HepG2 (cell line): Measurements from ENCODE around the gene CARD8. TPM values are rescaled to one million over a fixed set of nuclear protein-coding genes. Genes with fewer than 3 reads are reported as not detected.

Experiments used
- ATAC-seq: fragments of 200-7000 bp; cut with Tn5 transposase; 3 replicates; pipeline ENCODE4 v1.9.1; 2020; ENCODE audit warnings: mild to moderate bottlenecking, moderate library complexity
- BruUV-seq: library from RNA; stranded (reverse); fragments of 400-500 nt; replicated peaks from 2 replicates; lab custom pipeline; 2021; lab: Mats Ljungman, UMichigan
- CTCF ChIA-PET: fragments of 300-600 bp; formaldehyde crosslinking; extraction: SDS; loops from one replicate; lab custom pipeline; 2021; ENCODE audit warnings: low total read pairs, inconsistent platforms, low intra/inter-chr PET ratio; lab: Yijun Ruan, JAX
- POLR2A ChIA-PET: fragments of 350-600 bp; sonication (Branson Sonifier 250); formaldehyde crosslinking; loops from one replicate; lab custom pipeline; 2020; ENCODE audit warnings: antibody characterized with exemption, inconsistent platforms; lab: Yijun Ruan, JAX
- DNase-seq: peaks from one replicate; pipeline ENCODE4 v3.0.0-alpha.2; 2015; ENCODE audit warnings: low spot score
- FAIRE-seq: peaks from 3 replicates; lab custom pipeline; 2011; peaks lifted over from hg19 to GRCh38; lab: Jason Lieb, UNC
- H2AFZ ChIP-seq: one replicate; pipeline ENCODE4 v1.6.1; 2011; ENCODE audit warnings: low read length, inconsistent platforms
- H3K27ac ChIP-seq: fragments of 300-600 bp; 3 replicates; pipeline ENCODE4 v1.8.0; 2011; ENCODE audit warnings: mixed run types, mild to moderate bottlenecking, mixed read lengths, low read length, inconsistent platforms; ENCODE audit not compliant: insufficient read depth; ENCODE audit errors: extremely low read length
- H3K27me3 ChIP-seq, 2 experiments: fragments of 200-600 bp in 1 of 2; 2 replicates in 1 of 2; 3 replicates in 1 of 2; pipeline versions ENCODE4 v1.6.0 to v1.8.0; 2011; ENCODE audit warnings: low read length in 2 of 2, mild to moderate bottlenecking in 2 of 2, moderate library complexity in 2 of 2, inconsistent platforms in 1 of 2; ENCODE audit not compliant: insufficient read depth in 2 of 2, control insufficient read depth in 1 of 2
- H3K36me3 ChIP-seq, 2 experiments: fragments of 200-600 bp in 1 of 2; replicated peaks in 1 of 2; 2 replicates in 1 of 2; 3 replicates in 1 of 2; pipeline versions ENCODE4 v1.5.1 to v1.8.0; 2011; ENCODE audit warnings: low read length in 2 of 2, inconsistent platforms in 1 of 2; ENCODE audit not compliant: insufficient read depth in 2 of 2, control insufficient read depth in 1 of 2
- H3K4me1 ChIP-seq: 2 replicates; pipeline ENCODE4 v1.5.1; 2012; ENCODE audit warnings: low read length, inconsistent platforms; ENCODE audit not compliant: insufficient read depth
- H3K4me2 ChIP-seq: 2 replicates; pipeline ENCODE4 v1.6.0; 2011; ENCODE audit warnings: low read depth, low read length, inconsistent platforms
- H3K4me3 ChIP-seq, 3 experiments: fragments of 200-600 bp in 1 of 3; sonication (generic), shearing (Covaris generic) in 1 of 3; replicated peaks in 1 of 3; 2 replicates each; pipeline ENCODE4 v1.5.1; 2011 to 2016; ENCODE audit warnings: low read length in 3 of 3, inconsistent platforms in 2 of 3, low read depth in 2 of 3, mild to moderate bottlenecking in 2 of 3, control low read depth in 1 of 3, mixed read lengths in 1 of 3; ENCODE audit not compliant: insufficient read depth in 1 of 3
- H3K79me2 ChIP-seq: one replicate; pipeline ENCODE4 v1.6.1; 2011; ENCODE audit warnings: low read length, inconsistent platforms; ENCODE audit not compliant: insufficient read depth
- H3K9ac ChIP-seq: 2 replicates; pipeline ENCODE4 v1.6.0; 2011; ENCODE audit warnings: mild to moderate bottlenecking, low read depth, low read length, inconsistent platforms; ENCODE audit not compliant: insufficient read depth
- H3K9me3 ChIP-seq: 2 replicates; pipeline ENCODE4 v1.5.1; 2012; ENCODE audit warnings: mild to moderate bottlenecking, low read length
- H4K20me1 ChIP-seq: 2 replicates; pipeline ENCODE4 v1.6.0; 2011; ENCODE audit warnings: inconsistent platforms, mild to moderate bottlenecking, low read length, moderate library complexity; ENCODE audit not compliant: insufficient read depth
- EP300 ChIP-seq, 3 experiments: sonication (generic) in 1 of 3; formaldehyde crosslinking in 1 of 3; IDR thresholded peaks; 2 replicates each; pipeline versions ENCODE4 v1.5.1 to v1.6.1; 2011 to 2020; ENCODE audit warnings: low read depth in 2 of 3, low read length in 2 of 3, borderline replicate concordance in 1 of 3, improper control_type of control experiment in 1 of 3, mild to moderate bottlenecking in 1 of 3, missing genetic modification reagents in 1 of 3, moderate library complexity in 1 of 3
- MAX ChIP-seq: IDR thresholded peaks from 2 replicates; pipeline ENCODE4 v1.6.1; 2012; ENCODE audit warnings: inconsistent platforms
- NR0B2 ChIP-seq: sonication (generic); formaldehyde crosslinking; IDR thresholded peaks from 2 replicates; pipeline ENCODE4 v1.4.0; 2020; ENCODE audit warnings: mild to moderate bottlenecking, missing genetic modification reagents
- SIX4 ChIP-seq: sonication (generic); formaldehyde crosslinking; IDR thresholded peaks from 2 replicates; pipeline ENCODE4 v1.4.0; 2020; ENCODE audit warnings: missing genetic modification reagents
- ZBTB10 ChIP-seq: sonication (generic); formaldehyde crosslinking; IDR thresholded peaks from 2 replicates; pipeline ENCODE4 v1.4.0; 2020; ENCODE audit warnings: missing genetic modification reagents, borderline replicate concordance
- ZNF777 ChIP-seq: sonication (generic); formaldehyde crosslinking; IDR thresholded peaks from 2 replicates; pipeline ENCODE4 v1.4.0; 2020; ENCODE audit warnings: missing genetic modification reagents
- WGBS: methylation state at CpG from one replicate; pipeline ENCODE4 v1.1.6; 2017; ENCODE audit warnings: low lambda C conversion rate; 5-methylcytosine and 5-hydroxymethylcytosine counted together
- in situ Hi-C: cut with HindIII; loops from 2 replicates; pipeline ENCODE4 v1.10.0; 2017; ENCODE audit warnings: low pct_unique_long_range_greater_than_20kb; ENCODE audit not compliant: extremely low pct_ligation_motif_present
- intact Hi-C: fragments of 100-400 bp; cut with micrococcal nuclease; formaldehyde crosslinking; loops from one replicate; pipeline ENCODE4 v1.10.0; 2022; ENCODE audit not compliant: unreplicated experiment
- polyA plus RNA-seq, 8 experiments: library from polyadenylated mRNA; depleted of rRNA in 3 of 8; stranded (reverse) in 7 of 8; unstranded in 1 of 8; fragments of >200 nt; fragmentation: Illumina TruSeq in 4 of 8; extraction: Trizol in 4 of 8; gene quantifications; 2 replicates each; pipeline versions ENCODE4 v1.2.1 to v1.2.3, GENCODE V29; 2011 to 2016; ENCODE audit warnings: low read depth in 4 of 8, missing spikeins in 1 of 8, mixed read lengths in 1 of 8; ENCODE audit not compliant: insufficient read depth in 1 of 8
- total RNA-seq, 5 experiments: library from RNA; depleted of rRNA; stranded (reverse); fragments of >200 nt; fragmentation: Illumina TruSeq; extraction: Trizol; gene quantifications; 2 replicates each; pipeline ENCODE4 v1.2.3, GENCODE V29; 2016; ENCODE audit warnings: low read depth in 1 of 5

The CARD8 gene
- total and polyA plus RNA-seq, 2 of the 13 experiments (the other 11 are each of a cell fraction or from before 2014, with no cell fraction given) = 15.0 to 19.2 TPM

- ATAC-seq = no peak
- no peak for DNase-seq
- H3K4me3 ChIP-seq = no peak overlapping the region
- H3K27me3 ChIP-seq = no peaks in the 10 kb centered on the region
- 94% methylated on average over 9 of the region's 9 CpGs for WGBS
- no peak for TF ChIP-seq MAX
- no peak for TF ChIP-seq NR0B2 (CRISPR knock-in tag)
- no peak for TF ChIP-seq ZBTB10 (CRISPR knock-in tag)
- TF ChIP-seq SIX4 (CRISPR knock-in tag) = no peak
- TF ChIP-seq ZNF777 (CRISPR knock-in tag) = no peak
- TF ChIP-seq EP300 (IDR thresholded peaks at IDR 0.05; ENCODE audit: low read depth in 2 of 2, low read length in 2 of 2) = no peak
- no peak for TF ChIP-seq EP300 (CRISPR knock-in tag; IDR thresholded peaks at IDR 0.05; ENCODE audit: borderline replicate concordance)
- in situ Hi-C loops (no loop called here), intact Hi-C loops (no loop called here)
- no peak overlapping the region for H3K27ac ChIP-seq
- no peak overlapping the region for H3K4me2 ChIP-seq
- CTCF ChIA-PET = no interaction called here
- no peak overlapping the region for H2AFZ ChIP-seq
- no peaks in the 10 kb centered on the region for H3K36me3 ChIP-seq
- no peaks in the 10 kb centered on the region for H4K20me1 ChIP-seq
- no peaks in the 10 kb centered on the region for H3K4me1 ChIP-seq
- peaks cover 9% of the 10 kb centered on the region for H3K9me3 ChIP-seq
- FAIRE-seq = no peak
- H3K79me2 ChIP-seq = no peaks in the 10 kb centered on the region
- H3K9ac ChIP-seq = no peak overlapping the region
- POLR2A ChIA-PET = no interaction called here
- no TSS peak for BruUV-seq
Measured at GRCh38 chr19:48183356-48183755, 72.4 kb downstream of the CARD8 start.
